ENCODE data around the gene AMIGO1.

- TF ChIP-seq TAF1 (IDR thresholded peaks at IDR 0.05; ENCODE audit: borderline replicate concordance, low read depth, low read length) (no peak), POLR2AphosphoS5 (IDR thresholded peaks at IDR 0.05; ENCODE audit: low read depth, low read length) (no peak)
These were observed 1.3 kb downstream of the AMIGO1 start for GRCh38 chr1:109508001-109508872.

All from GM12892 (cell line).